Activated CD4-positive, alpha-beta T cell treated with anti-CD3 and anti-CD28 coated beads, Interleukin-2, amount 10 ng/mL, durations not matched to agents 7 days and 5 days (primary cell): ENCODE results near the gene IRX1. TPM values are rescaled to one million over a fixed set of nuclear protein-coding genes. Genes with fewer than 3 reads are reported as not detected.

Experiments used
- CTCF ChIA-PET: fragments of 350-600 bp; sonication (Branson Sonifier 250); formaldehyde crosslinking; loops from one replicate; lab custom pipeline; 2021; ENCODE audit warnings: antibody characterized with exemption; lab: Charles Lee
- POLR2A ChIA-PET: fragments of 350-600 bp; sonication (Branson Sonifier 250); formaldehyde crosslinking; loops from one replicate; lab custom pipeline; 2021; ENCODE audit warnings: antibody characterized with exemption; lab: Charles Lee
- DNase-seq: peaks from one replicate; pipeline ENCODE4 v3.0.0-alpha.2; 2020
- H3K27ac Mint-ChIP-seq: one replicate; pipeline ENCODE4 v1.8.0; 2021; ENCODE audit warnings: mild to moderate bottlenecking, moderate library complexity, mixed read lengths
- H3K27me3 Mint-ChIP-seq: one replicate; pipeline ENCODE4 v1.8.0; 2021; ENCODE audit warnings: mixed read lengths
- H3K36me3 Mint-ChIP-seq: one replicate; pipeline ENCODE4 v1.8.0; 2021; ENCODE audit warnings: low read depth, mixed read lengths
- H3K4me1 Mint-ChIP-seq: one replicate; pipeline ENCODE4 v1.8.0; 2021; ENCODE audit warnings: mixed read lengths
- H3K4me3 Mint-ChIP-seq: one replicate; pipeline ENCODE4 v1.8.0; 2021; ENCODE audit warnings: mild to moderate bottlenecking, moderate library complexity, mixed read lengths
- H3K9me3 Mint-ChIP-seq: one replicate; pipeline ENCODE4 v1.8.0; 2021; ENCODE audit warnings: mixed read lengths
- total RNA-seq, 2 experiments: library from RNA; stranded (reverse); gene quantifications; one replicate each; pipeline ENCODE4 v1.2.3, GENCODE V29; 2021

The IRX1 gene
- total RNA-seq, 2 experiments from 2014 or later: not detected

GRCh38 chr5:3605298-3606010 lies 9.8 kb downstream of the IRX1 start:
- H3K4me3 Mint-ChIP-seq: no peak overlapping the region
- CTCF ChIA-PET: no interaction called here
- H3K9me3 Mint-ChIP-seq: no peaks in the 10 kb centered on the region
- peaks cover 57% of the 10 kb centered on the region for H3K27me3 Mint-ChIP-seq
- H3K36me3 Mint-ChIP-seq: peaks cover 2% of the 10 kb centered on the region
- POLR2A ChIA-PET: no interaction called here
- peaks cover 2% of the 10 kb centered on the region for H3K4me1 Mint-ChIP-seq
- no peak for DNase-seq
- H3K27ac Mint-ChIP-seq: no peak overlapping the region

DNA sequence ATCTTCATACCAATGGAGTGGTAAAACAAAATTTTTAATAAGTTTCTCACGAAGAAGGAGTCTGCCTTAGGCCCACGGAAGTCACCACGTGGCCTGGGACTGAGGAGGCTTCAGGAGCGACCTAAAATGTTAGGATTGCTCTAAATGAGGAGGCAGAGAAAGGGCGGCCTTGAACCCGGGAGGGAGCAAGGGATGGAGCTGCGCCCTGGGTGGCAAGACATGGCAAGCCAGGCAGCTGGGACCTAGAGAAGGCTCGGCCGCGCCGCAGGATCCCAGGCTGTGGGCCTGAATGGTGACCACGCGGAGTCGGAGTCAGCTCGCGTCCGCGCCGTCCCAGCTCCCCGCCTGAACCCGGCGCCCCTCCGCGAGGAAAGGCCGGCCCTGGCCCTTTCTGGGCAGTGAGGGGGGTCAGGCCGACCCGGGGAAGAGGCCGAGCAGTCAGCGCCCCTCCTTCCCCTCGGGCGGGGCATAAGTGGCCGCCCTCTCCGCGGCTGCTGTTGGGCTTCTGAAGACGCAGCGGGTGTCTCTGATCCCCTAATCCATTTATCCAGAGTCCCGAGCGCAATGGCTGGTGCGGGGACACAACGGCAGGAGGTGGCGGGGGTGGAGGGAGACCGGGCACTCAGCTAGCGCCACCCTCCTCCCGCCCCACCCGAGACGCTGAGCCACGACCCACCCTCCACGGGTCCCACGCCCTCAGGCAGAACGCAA lies 10.6 kb downstream of the IRX1 start:
- no peak overlapping the region for H3K4me3 Mint-ChIP-seq
- peaks cover 2% of the 10 kb centered on the region for H3K4me1 Mint-ChIP-seq
- H3K9me3 Mint-ChIP-seq: no peaks in the 10 kb centered on the region
- H3K36me3 Mint-ChIP-seq: peaks cover under 1% of the 10 kb centered on the region
- ChIA-PET POLR2A (no interaction called here), CTCF (no interaction called here)
- peaks cover 52% of the 10 kb centered on the region for H3K27me3 Mint-ChIP-seq
- no peak overlapping the region for H3K27ac Mint-ChIP-seq
- no peak for DNase-seq

- no peak overlapping the region for H3K4me3 Mint-ChIP-seq
These were observed 12.0 kb downstream of the IRX1 start for GRCh38 chr5:3607541-3608181.

DNA sequence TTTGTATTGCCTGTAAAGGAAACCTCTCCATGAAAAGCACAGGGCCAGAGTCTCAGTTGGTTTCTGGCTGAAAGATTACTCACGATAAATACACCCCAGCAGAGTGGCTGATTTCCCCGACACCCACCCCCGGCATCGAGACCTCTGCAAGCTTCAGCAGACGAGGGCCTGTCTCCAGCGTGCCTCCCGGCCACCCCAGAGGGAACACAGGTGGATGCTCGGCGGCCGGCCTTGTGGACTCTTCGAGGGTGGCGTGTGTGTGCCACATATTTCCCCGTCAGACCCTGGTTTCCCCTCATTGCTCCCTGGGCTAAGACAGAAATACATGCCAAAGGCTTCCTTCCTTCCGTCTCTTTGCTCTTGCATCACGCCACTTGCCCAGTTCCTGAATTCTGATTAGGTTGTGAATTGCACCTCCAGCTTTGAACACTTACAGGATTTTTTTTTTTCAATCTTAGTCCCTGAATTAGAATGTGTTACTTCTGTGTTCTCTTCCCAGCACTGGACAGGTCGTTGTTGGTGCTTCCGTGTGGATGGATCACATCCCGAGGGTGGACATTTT lies 13.6 kb downstream of the IRX1 start:
- ChIA-PET CTCF (no interaction called here), POLR2A (no interaction called here)
- H3K9me3 Mint-ChIP-seq: no peaks in the 10 kb centered on the region
- peaks cover 27% of the 10 kb centered on the region for H3K27me3 Mint-ChIP-seq
- DNase-seq: no peak
- no peak overlapping the region for H3K4me3 Mint-ChIP-seq
- no peak overlapping the region for H3K27ac Mint-ChIP-seq
- no peaks in the 10 kb centered on the region for H3K36me3 Mint-ChIP-seq
- H3K4me1 Mint-ChIP-seq: no peaks in the 10 kb centered on the region

More at GRCh38 chr5:3607541-3608181, 12.0 kb downstream of the IRX1 start:
- no peaks in the 10 kb centered on the region for H3K36me3 Mint-ChIP-seq
- H3K27ac Mint-ChIP-seq: no peak overlapping the region
- DNase-seq: no peak
- H3K4me1 Mint-ChIP-seq: no peaks in the 10 kb centered on the region
- H3K9me3 Mint-ChIP-seq: no peaks in the 10 kb centered on the region
- ChIA-PET CTCF (no interaction called here), POLR2A (no interaction called here)
- H3K27me3 Mint-ChIP-seq: peaks cover 41% of the 10 kb centered on the region

DNA sequence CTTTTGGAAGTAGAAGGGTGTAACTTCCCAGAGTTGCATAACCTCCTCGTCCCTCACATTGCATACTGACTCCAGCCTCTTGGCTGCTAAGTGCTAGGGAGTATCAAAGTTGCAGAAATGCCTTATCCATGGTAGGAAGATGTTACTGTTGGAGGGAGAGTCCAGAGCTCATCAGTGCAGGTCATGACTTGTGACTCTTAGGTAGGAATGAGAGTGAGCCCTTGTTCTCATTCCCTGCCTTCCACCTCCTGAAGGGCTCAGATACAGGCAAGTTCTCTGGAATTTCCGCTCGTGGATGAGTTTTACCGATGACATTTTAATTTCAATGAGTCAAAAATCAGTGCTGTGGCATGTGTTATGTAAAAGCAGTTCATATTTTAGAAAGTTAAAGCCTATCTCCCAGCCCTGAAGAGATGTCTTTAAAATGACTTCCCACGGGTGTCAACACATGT lies 17.0 kb downstream of the IRX1 start:
- DNase-seq: no peak
- H3K9me3 Mint-ChIP-seq: no peaks in the 10 kb centered on the region
- no peak overlapping the region for H3K4me3 Mint-ChIP-seq
- peaks cover 3% of the 10 kb centered on the region for H3K27me3 Mint-ChIP-seq
- H3K4me1 Mint-ChIP-seq: no peaks in the 10 kb centered on the region
- no peaks in the 10 kb centered on the region for H3K36me3 Mint-ChIP-seq
- ChIA-PET POLR2A (no interaction called here), CTCF (no interaction called here)
- H3K27ac Mint-ChIP-seq: no peak overlapping the region

DNA sequence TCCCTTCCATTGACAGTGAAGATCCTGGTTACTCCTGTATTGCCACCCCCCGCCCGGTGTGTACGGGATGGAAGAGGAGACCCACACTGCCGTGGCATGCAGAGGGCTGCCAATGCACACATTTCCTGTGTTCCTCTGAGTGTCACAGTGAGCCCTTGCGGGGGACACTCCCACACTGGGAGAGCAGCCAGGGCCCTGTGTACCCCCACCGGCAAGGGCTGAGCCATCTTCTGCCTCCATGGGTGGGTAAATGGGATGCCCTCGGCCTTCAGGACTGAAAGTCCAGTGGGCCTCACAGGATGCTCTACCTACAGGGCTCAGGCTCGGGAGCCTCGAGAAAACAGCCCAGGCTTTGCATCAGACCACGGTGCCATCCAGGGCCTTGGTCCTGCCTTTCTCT lies 18.1 kb downstream of the IRX1 start:
- Mint-ChIP-seq H3K4me1 (no peaks in the 10 kb centered on the region), H3K27ac (no peak overlapping the region), H3K4me3 (no peak overlapping the region), H3K9me3 (no peaks in the 10 kb centered on the region), H3K36me3 (no peaks in the 10 kb centered on the region), H3K27me3 (no peaks in the 10 kb centered on the region)
- CTCF ChIA-PET: no interaction called here
- no peak for DNase-seq
- POLR2A ChIA-PET: no interaction called here

GRCh38 chr5:3615217-3615616 lies 19.6 kb downstream of the IRX1 start:
- ChIA-PET POLR2A (no interaction called here), CTCF (no interaction called here)
- DNase-seq: no peak
- Mint-ChIP-seq H3K27me3 (no peaks in the 10 kb centered on the region), H3K4me3 (no peak overlapping the region), H3K4me1 (no peaks in the 10 kb centered on the region), H3K36me3 (no peaks in the 10 kb centered on the region), H3K27ac (no peak overlapping the region), H3K9me3 (no peaks in the 10 kb centered on the region)

GRCh38 chr5:3615829-3616228 lies 20.2 kb downstream of the IRX1 start:
- ChIA-PET CTCF (no interaction called here), POLR2A (no interaction called here)
- no peaks in the 10 kb centered on the region for H3K9me3 Mint-ChIP-seq
- H3K4me1 Mint-ChIP-seq: no peaks in the 10 kb centered on the region
- DNase-seq: no peak
- H3K4me3 Mint-ChIP-seq: no peak overlapping the region
- H3K36me3 Mint-ChIP-seq: no peaks in the 10 kb centered on the region
- no peaks in the 10 kb centered on the region for H3K27me3 Mint-ChIP-seq
- no peak overlapping the region for H3K27ac Mint-ChIP-seq

GRCh38 chr5:3619579-3619978 lies 23.9 kb downstream of the IRX1 start:
- H3K27ac Mint-ChIP-seq: no peak overlapping the region
- POLR2A ChIA-PET: no interaction called here
- CTCF ChIA-PET: no interaction called here
- no peaks in the 10 kb centered on the region for H3K9me3 Mint-ChIP-seq
- H3K27me3 Mint-ChIP-seq: no peaks in the 10 kb centered on the region
- no peak for DNase-seq
- no peaks in the 10 kb centered on the region for H3K4me1 Mint-ChIP-seq
- H3K4me3 Mint-ChIP-seq: no peak overlapping the region
- no peaks in the 10 kb centered on the region for H3K36me3 Mint-ChIP-seq

GRCh38 chr5:3622961-3623360 lies 27.3 kb downstream of the IRX1 start:
- H3K9me3 Mint-ChIP-seq: peaks cover 2% of the 10 kb centered on the region
- no peak for DNase-seq
- no peak overlapping the region for H3K27ac Mint-ChIP-seq
- ChIA-PET POLR2A (no interaction called here), CTCF (no interaction called here)
- H3K4me1 Mint-ChIP-seq: no peaks in the 10 kb centered on the region
- no peak overlapping the region for H3K4me3 Mint-ChIP-seq
- no peaks in the 10 kb centered on the region for H3K36me3 Mint-ChIP-seq
- no peaks in the 10 kb centered on the region for H3K27me3 Mint-ChIP-seq

DNA sequence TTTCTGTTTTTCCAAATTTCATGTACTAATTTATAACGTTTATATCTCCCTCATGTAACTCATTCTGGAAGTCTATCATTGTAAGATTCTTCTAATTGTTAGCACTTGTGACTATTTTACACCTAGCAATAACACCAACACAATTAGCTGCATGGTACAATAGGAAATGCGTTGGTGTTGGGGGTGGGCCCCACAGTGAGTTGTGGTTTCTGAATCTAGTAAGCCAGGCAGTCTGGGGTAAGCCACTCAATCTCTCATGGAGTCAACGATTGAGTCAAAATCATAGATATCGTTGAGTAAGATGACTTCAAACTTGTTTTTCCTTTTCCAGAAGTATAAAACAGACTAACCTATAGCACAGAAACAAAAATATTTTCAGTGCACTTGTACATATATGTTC lies 30.0 kb downstream of the IRX1 start:
- Mint-ChIP-seq H3K9me3 (peaks cover 6% of the 10 kb centered on the region), H3K27me3 (no peaks in the 10 kb centered on the region), H3K36me3 (no peaks in the 10 kb centered on the region), H3K4me1 (no peaks in the 10 kb centered on the region), H3K27ac (no peak overlapping the region), H3K4me3 (no peak overlapping the region)
- POLR2A ChIA-PET: no interaction called here
- DNase-seq: no peak
- CTCF ChIA-PET: no interaction called here

GRCh38 chr5:3634061-3634460 lies 38.4 kb downstream of the IRX1 start:
- Mint-ChIP-seq H3K4me1 (no peaks in the 10 kb centered on the region), H3K9me3 (peaks cover 2% of the 10 kb centered on the region), H3K27ac (no peak overlapping the region), H3K36me3 (no peaks in the 10 kb centered on the region), H3K4me3 (no peak overlapping the region), H3K27me3 (no peaks in the 10 kb centered on the region)
- DNase-seq: no peak
- ChIA-PET CTCF (no interaction called here), POLR2A (no interaction called here)

GRCh38 chr5:3639175-3639574 lies 43.5 kb downstream of the IRX1 start:
- H3K36me3 Mint-ChIP-seq: no peaks in the 10 kb centered on the region
- no peaks in the 10 kb centered on the region for H3K4me1 Mint-ChIP-seq
- no peaks in the 10 kb centered on the region for H3K27me3 Mint-ChIP-seq
- CTCF ChIA-PET: no interaction called here
- no peak overlapping the region for H3K4me3 Mint-ChIP-seq
- DNase-seq: no peak
- POLR2A ChIA-PET: no interaction called here
- peaks cover 2% of the 10 kb centered on the region for H3K9me3 Mint-ChIP-seq
- no peak overlapping the region for H3K27ac Mint-ChIP-seq
